ENCODE measurements around the gene TLN1.

DNA sequence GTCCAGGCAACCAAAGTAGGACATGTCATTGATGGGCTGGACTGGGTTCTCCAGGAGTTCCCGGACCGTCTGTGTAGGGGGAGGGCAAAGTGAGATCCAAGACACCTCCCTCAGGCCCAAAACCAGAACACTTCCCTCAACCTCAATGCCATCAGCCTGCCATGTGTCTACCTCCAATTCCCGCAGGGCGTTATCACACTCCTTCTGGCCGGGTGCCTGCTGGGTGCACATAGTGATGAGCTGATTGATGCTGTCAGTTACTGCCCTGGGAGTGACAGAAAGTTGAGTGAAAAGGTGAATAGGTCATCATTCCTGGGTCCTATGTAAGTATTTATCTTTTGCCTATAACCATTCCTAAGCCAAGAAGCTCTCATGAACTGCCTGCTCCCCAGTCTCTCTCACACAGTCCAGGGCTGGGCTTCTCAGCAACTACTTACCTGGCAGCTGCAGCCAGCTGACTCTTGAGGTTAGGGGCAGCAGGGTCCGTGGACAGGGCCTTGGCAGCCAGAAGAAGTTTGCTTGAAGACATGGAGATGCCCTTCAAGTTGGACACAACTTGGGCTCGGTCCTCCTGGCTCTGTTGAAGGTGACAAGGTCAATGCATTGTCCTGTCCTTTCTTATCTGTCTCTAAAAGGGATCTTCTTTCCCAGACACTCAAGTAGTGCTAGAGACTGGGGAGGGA lies 21.0 kb downstream of the TLN1 start:
- TF ChIP-seq, protein P1, sequence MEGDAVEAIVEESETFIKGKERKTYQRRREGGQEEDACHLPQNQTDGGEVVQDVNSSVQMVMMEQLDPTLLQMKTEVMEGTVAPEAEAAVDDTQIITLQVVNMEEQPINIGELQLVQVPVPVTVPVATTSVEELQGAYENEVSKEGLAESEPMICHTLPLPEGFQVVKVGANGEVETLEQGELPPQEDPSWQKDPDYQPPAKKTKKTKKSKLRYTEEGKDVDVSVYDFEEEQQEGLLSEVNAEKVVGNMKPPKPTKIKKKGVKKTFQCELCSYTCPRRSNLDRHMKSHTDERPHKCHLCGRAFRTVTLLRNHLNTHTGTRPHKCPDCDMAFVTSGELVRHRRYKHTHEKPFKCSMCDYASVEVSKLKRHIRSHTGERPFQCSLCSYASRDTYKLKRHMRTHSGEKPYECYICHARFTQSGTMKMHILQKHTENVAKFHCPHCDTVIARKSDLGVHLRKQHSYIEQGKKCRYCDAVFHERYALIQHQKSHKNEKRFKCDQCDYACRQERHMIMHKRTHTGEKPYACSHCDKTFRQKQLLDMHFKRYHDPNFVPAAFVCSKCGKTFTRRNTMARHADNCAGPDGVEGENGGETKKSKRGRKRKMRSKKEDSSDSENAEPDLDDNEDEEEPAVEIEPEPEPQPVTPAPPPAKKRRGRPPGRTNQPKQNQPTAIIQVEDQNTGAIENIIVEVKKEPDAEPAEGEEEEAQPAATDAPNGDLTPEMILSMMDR (IDR thresholded peaks at IDR 0.05), result no peak
- no peak for TF ChIP-seq EP300 (IDR thresholded peaks at IDR 0.05)

All from esophagus muscularis mucosa (tissue), 3 donors.